CD4-positive, alpha-beta memory T cell (primary cell): ENCODE data around the gene CPT1C. TPM values are rescaled to one million over a fixed set of nuclear protein-coding genes. Genes with fewer than 3 reads are reported as not detected.

Source experiments
- CTCF ChIA-PET: fragments of 350-600 bp; sonication (Branson Sonifier 250); formaldehyde crosslinking; loops from one replicate; lab custom pipeline; 2021; ENCODE audit warnings: inconsistent platforms; ENCODE audit not compliant: partially characterized antibody; lab: Charles Lee
- POLR2A ChIA-PET: fragments of 350-600 bp; sonication (Branson Sonifier 250); formaldehyde crosslinking; loops from one replicate; lab custom pipeline; 2021; ENCODE audit not compliant: partially characterized antibody; lab: Charles Lee
- DNase-seq, 5 donors: peaks; one replicate each; pipeline versions ENCODE4 v3.0.0 to v3.0.0-alpha.2; 2020 to 2022; ENCODE audit warnings: mixed read lengths in 1 of 5
- H3K27ac ChIP-seq: one replicate; pipeline ENCODE4 v1.7.0; 2013; ENCODE audit warnings: low read depth, low read length
- H3K27me3 ChIP-seq: 2 replicates; pipeline ENCODE4 v1.7.0; 2013; ENCODE audit warnings: mild to moderate bottlenecking, low read length, moderate library complexity; ENCODE audit not compliant: insufficient read depth
- H3K36me3 ChIP-seq: 2 replicates; pipeline ENCODE4 v1.7.0; 2013; ENCODE audit warnings: mild to moderate bottlenecking, low read length, moderate library complexity; ENCODE audit not compliant: insufficient read depth
- H3K4me1 ChIP-seq: 2 replicates; pipeline ENCODE4 v1.7.0; 2013; ENCODE audit warnings: mild to moderate bottlenecking, low read length, moderate library complexity; ENCODE audit not compliant: insufficient read depth
- H3K4me3 ChIP-seq, 2 donors: one replicate each; pipeline ENCODE4 v1.7.0; 2013; ENCODE audit warnings: low read length in 2 of 2, mild to moderate bottlenecking in 1 of 2
- H3K9me3 ChIP-seq, 2 donors: one replicate each; pipeline ENCODE4 v1.7.0; 2013; ENCODE audit warnings: low read length in 2 of 2, control low read depth in 1 of 2; ENCODE audit not compliant: control insufficient read depth in 1 of 2
- H3K27ac Mint-ChIP-seq, 7 donors: one replicate each; pipeline ENCODE4 v1.8.0; 2020 to 2021; ENCODE audit warnings: mixed read lengths in 7 of 7, mild to moderate bottlenecking in 6 of 7, inconsistent platforms in 3 of 7, moderate library complexity in 3 of 7
- H3K27me3 Mint-ChIP-seq, 2 donors: one replicate each; pipeline ENCODE4 v1.8.0; 2020 to 2021; ENCODE audit warnings: mixed read lengths in 2 of 2
- H3K36me3 Mint-ChIP-seq, 2 donors: one replicate each; pipeline ENCODE4 v1.8.0; 2020 to 2021; ENCODE audit warnings: mixed read lengths in 2 of 2, inconsistent platforms in 1 of 2, mild to moderate bottlenecking in 1 of 2
- H3K4me1 Mint-ChIP-seq, 4 donors: one replicate each; pipeline ENCODE4 v1.8.0; 2020 to 2021; ENCODE audit warnings: mixed read lengths in 4 of 4, mild to moderate bottlenecking in 1 of 4
- H3K4me3 Mint-ChIP-seq, 8 donors: one replicate each; pipeline ENCODE4 v1.8.0; 2020 to 2021; ENCODE audit warnings: mixed read lengths in 8 of 8, mild to moderate bottlenecking in 7 of 8, moderate library complexity in 6 of 8, inconsistent platforms in 3 of 8
- H3K9me3 Mint-ChIP-seq, 8 donors: one replicate each; pipeline ENCODE4 v1.8.0; 2020 to 2021; ENCODE audit warnings: mixed read lengths in 8 of 8, mild to moderate bottlenecking in 5 of 8, inconsistent platforms in 3 of 8, moderate library complexity in 1 of 8
- intact Hi-C: fragments of 100-400 bp; cut with micrococcal nuclease; formaldehyde crosslinking; loops from one replicate; pipeline ENCODE4 v1.15.1; 2023
- polyA plus RNA-seq, 2 donors: library from polyadenylated mRNA; unstranded; fragments of 300-500 nt; fragmentation: Illumina TruSeq; gene quantifications; one replicate each; pipeline ENCODE4 v1.2.3, GENCODE V29; 2021
- total RNA-seq, 2 experiments: library from RNA; stranded (reverse); gene quantifications; one replicate each; pipeline ENCODE4 v1.2.3, GENCODE V29; 2021

Gene CPT1C
- total and polyA plus RNA-seq, 4 experiments from 2014 or later: 0.24 to 1.5 (median 0.61) TPM

DNA sequence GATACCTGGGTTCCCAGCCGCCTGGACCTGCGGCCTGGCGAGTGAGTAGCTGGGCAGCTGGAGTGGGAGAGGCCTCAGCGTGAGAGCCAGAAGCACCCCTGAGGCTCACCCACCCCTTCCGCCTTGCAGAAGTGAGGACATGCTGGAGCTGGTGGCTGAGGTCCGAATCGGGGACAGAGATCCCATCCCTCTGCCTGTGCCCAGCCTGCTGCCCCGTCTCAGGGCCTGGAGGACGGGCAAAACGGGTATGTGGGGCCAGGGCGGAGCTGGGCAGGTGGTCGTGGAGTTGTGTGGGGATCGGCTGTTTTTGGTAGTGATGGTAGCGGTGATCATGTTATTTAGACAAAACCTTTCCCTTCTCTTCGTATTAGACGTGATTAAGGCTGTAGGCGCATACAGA is 44.3 kb upstream of the CPT1C start:
- POLR2A ChIA-PET: interaction anchor here (1.6 kb wide), 1 partner anchor 17 kb away, joined by 7 read pairs; no protein-coding TSS in a partner anchor
- CTCF ChIA-PET: no interaction called here
- intact Hi-C loops: no loop called here

DNA sequence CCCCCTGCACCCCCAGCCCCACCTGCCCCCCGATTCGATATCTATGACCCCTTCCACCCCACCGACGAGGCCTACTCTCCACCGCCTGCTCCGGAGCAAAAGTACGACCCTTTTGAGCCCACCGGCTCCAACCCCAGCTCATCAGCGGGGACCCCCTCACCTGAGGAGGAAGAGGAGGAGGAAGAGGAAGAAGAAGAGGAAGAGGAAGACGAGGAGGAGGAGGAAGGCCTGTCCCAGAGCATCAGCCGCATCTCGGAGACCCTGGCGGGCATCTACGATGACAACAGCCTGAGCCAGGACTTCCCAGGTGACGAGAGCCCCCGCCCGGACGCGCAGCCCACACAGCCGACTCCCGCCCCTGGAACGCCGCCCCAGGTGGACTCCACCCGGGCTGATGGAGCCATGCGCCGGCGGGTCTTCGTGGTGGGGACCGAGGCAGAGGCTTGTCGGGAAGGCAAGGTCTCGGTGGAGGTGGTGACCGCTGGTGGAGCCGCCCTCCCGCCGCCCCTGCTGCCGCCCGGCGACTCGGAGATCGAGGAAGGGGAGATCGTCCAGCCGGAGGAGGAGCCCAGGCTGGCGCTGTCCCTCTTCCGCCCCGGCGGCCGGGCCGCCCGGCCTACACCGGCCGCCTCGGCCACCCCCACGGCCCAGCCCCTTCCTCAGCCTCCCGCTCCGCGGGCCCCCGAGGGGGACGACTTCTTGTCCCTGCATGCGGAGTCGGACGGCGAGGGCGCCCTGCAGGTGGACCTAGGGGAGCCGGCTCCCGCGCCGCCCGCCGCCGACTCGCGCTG is 39.7 kb upstream of the CPT1C start:
- no peak overlapping the region for H3K4me3 Mint-ChIP-seq
- DNase-seq: peak in 1 of 5 donors; percentile 24

More for the DNA sequence above, 44.3 kb upstream of the CPT1C start:
- H3K9me3 Mint-ChIP-seq: no peaks in the 10 kb centered on the region
- no peak overlapping the region for H3K4me3 ChIP-seq
- H3K27ac ChIP-seq: no peak overlapping the region
- H3K36me3 Mint-ChIP-seq: peaks cover 7 to 48% of the 10 kb centered on the region in 2 donors
- H3K9me3 ChIP-seq: no peaks in the 10 kb centered on the region
- DNase-seq: no peak
- H3K27ac Mint-ChIP-seq: peak overlapping the region in 4 of 7 donors; percentile 54 to 68 (median 56)
- H3K4me1 ChIP-seq: peaks cover 31% of the 10 kb centered on the region
- no peaks in the 10 kb centered on the region for H3K27me3 Mint-ChIP-seq
- no peaks in the 10 kb centered on the region for H3K27me3 ChIP-seq
- peak overlapping the region in 1 of 8 donors; percentile 15 for H3K4me3 Mint-ChIP-seq
- peaks cover 31% of the 10 kb centered on the region for H3K36me3 ChIP-seq
- H3K4me1 Mint-ChIP-seq: peaks cover 25 to 47% (median 27%) of the 10 kb centered on the region in 4 donors

DNA sequence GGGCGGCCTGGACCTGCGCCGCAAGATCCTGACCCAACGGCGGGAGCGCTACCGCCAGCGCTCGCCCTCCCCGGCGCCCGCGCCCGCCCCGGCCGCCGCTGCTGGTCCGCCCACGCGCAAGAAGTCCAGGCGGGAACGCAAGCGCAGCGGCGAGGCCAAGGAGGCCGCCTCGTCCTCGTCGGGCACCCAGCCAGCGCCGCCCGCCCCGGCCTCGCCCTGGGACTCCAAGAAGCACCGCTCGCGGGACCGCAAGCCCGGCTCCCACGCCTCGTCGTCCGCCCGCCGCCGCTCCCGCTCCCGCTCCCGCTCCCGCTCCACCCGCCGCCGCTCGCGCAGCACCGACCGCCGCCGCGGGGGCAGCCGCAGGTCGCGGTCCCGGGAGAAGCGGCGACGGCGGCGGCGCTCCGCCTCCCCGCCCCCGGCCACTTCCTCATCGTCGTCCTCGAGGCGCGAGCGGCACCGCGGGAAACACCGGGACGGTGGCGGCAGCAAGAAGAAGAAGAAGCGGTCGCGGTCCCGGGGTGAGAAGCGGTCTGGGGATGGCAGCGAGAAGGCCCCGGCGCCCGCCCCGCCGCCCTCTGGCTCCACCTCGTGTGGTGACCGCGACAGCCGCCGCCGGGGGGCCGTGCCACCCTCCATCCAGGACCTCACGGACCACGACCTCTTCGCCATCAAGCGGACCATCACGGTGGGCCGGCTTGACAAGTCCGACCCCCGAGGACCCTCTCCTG is 38.9 kb upstream of the CPT1C start:
- no peaks in the 10 kb centered on the region for H3K27me3 ChIP-seq
- intact Hi-C loops: no loop called here
- H3K36me3 ChIP-seq: peaks cover 50% of the 10 kb centered on the region
- no peak overlapping the region for H3K4me3 ChIP-seq
- Mint-ChIP-seq H3K27me3 (no peaks in the 10 kb centered on the region), H3K9me3 (no peaks in the 10 kb centered on the region), H3K4me3 (no peak overlapping the region), H3K4me1 (peaks cover 0 to 6% (median 2%) of the 10 kb centered on the region in 4 donors), H3K27ac (no peak overlapping the region), H3K36me3 (peaks cover 13 to 46% of the 10 kb centered on the region in 2 donors)
- DNase-seq: peak in 1 of 5 donors; percentile 8
- ChIA-PET CTCF (no interaction called here), POLR2A (interaction anchor here (5.5 kb wide), 1 partner anchor 13 kb away, joined by 30 read pairs; the partner anchor contains the start of genes BCL2L12 and IRF3)
- H3K27ac ChIP-seq: no peak overlapping the region
- no peaks in the 10 kb centered on the region for H3K4me1 ChIP-seq
- no peaks in the 10 kb centered on the region for H3K9me3 ChIP-seq

More for the DNA sequence above, 39.7 kb upstream of the CPT1C start:
- peaks cover 50% of the 10 kb centered on the region for H3K36me3 ChIP-seq
- Mint-ChIP-seq H3K9me3 (no peaks in the 10 kb centered on the region), H3K27ac (peak overlapping the region in 1 of 7 donors; percentile 27), H3K36me3 (peaks cover 13 to 46% of the 10 kb centered on the region in 2 donors), H3K27me3 (no peaks in the 10 kb centered on the region), H3K4me1 (peaks cover 0 to 10% (median 6%) of the 10 kb centered on the region in 4 donors)
- H3K27ac ChIP-seq: no peak overlapping the region
- ChIA-PET CTCF (no interaction called here), POLR2A (no interaction called here)
- H3K27me3 ChIP-seq: no peaks in the 10 kb centered on the region
- H3K9me3 ChIP-seq: no peaks in the 10 kb centered on the region
- no peak overlapping the region for H3K4me3 ChIP-seq
- intact Hi-C loops: no loop called here
- no peaks in the 10 kb centered on the region for H3K4me1 ChIP-seq

DNA sequence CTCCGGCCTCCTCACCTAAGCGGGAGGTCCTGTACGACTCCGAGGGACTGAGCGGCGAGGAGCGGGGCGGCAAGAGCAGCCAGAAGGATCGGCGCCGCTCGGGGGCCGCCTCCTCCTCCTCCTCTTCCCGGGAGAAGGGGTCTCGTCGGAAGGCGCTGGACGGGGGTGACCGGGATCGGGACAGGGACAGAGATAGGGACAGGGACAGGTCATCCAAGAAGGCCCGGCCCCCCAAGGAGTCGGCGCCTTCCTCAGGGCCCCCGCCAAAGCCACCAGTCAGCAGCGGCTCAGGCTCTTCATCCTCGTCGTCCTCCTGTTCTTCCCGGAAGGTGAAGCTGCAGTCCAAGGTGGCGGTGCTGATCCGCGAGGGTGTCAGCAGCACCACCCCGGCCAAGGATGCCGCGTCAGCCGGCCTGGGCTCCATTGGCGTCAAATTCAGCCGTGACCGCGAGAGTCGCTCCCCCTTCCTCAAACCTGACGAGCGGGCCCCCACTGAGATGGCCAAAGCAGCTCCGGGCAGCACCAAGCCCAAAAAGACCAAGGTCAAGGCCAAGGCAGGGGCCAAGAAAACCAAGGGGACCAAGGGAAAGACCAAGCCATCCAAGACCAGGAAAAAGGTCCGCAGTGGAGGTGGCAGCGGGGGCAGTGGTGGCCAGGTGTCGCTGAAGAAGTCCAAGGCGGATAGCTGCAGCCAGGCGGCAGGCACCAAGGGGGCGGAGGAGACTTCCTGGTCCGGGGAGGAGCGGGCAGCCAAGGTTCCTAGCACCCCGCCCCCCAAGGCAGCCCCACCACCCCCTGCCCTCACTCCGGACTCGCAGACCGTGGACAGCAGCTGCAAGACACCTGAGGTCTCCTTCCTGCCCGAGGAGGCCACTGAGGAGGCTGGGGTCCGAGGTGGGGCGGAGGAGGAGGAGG is 38.1 kb upstream of the CPT1C start:
- peak in 1 of 5 donors; percentile 39 for DNase-seq
- H3K4me3 Mint-ChIP-seq: no peak overlapping the region
- peaks cover 0 to 9% (median under 1%) of the 10 kb centered on the region in 4 donors for H3K4me1 Mint-ChIP-seq
- ChIA-PET POLR2A (interaction anchor here (5.5 kb wide), 1 partner anchor 12 kb away, joined by 30 read pairs; the partner anchor contains the start of genes BCL2L12 and IRF3), CTCF (interaction anchor here (0.9 kb wide), 1 partner anchor 20 kb away, joined by 4 read pairs; no protein-coding TSS in a partner anchor)
- Histone ChIP-seq H3K27ac (no peak overlapping the region), H3K36me3 (peaks cover 52% of the 10 kb centered on the region), H3K9me3 (no peaks in the 10 kb centered on the region), H3K4me1 (no peaks in the 10 kb centered on the region), H3K4me3 (no peak overlapping the region), H3K27me3 (no peaks in the 10 kb centered on the region)
- no peaks in the 10 kb centered on the region for H3K9me3 Mint-ChIP-seq
- intact Hi-C loops: no loop called here
- peak overlapping the region in 1 of 7 donors; percentile 51 for H3K27ac Mint-ChIP-seq
- H3K27me3 Mint-ChIP-seq: no peaks in the 10 kb centered on the region
- H3K36me3 Mint-ChIP-seq: peaks cover 13 to 43% of the 10 kb centered on the region in 2 donors

DNA sequence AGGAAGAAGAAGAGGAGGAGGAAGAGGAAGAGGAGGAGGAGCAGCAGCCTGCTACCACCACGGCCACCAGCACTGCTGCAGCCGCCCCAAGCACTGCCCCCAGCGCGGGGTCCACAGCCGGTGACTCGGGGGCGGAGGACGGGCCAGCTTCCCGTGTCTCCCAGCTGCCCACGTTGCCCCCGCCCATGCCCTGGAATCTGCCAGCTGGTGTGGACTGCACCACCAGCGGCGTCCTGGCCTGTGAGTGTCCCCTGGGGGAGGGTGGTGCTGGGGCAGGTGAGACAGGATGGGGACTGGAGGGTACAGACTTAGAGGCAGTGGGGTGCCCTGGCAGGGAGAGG is 37.5 kb upstream of the CPT1C start:
- no peaks in the 10 kb centered on the region for H3K27me3 Mint-ChIP-seq
- peaks cover 55% of the 10 kb centered on the region for H3K36me3 ChIP-seq

DNA sequence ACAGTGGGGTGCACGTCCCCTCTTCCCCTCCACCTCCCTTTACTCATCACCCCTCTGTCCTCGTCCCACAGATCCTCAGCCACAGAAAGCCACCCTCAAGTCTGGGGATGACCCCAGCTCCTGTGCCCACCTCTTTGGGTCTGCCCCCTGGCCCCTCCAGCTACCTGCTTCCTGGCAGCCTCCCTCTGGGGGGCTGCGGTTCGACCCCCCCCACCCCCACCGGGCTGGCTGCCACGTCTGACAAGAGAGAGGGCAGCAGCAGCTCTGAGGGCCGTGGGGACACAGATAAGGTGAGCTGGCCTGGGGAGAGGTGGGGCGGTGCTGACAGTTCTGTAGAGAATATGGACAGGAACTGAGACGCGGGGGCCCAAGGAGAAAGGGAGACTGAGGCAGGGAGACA is 36.3 kb upstream of the CPT1C start:
- Histone ChIP-seq H3K36me3 (peaks cover 67% of the 10 kb centered on the region), H3K27me3 (no peaks in the 10 kb centered on the region), H3K4me3 (no peak overlapping the region), H3K9me3 (no peaks in the 10 kb centered on the region), H3K27ac (no peak overlapping the region), H3K4me1 (peaks cover 6% of the 10 kb centered on the region)
- H3K36me3 Mint-ChIP-seq: peaks cover 9 to 47% of the 10 kb centered on the region in 2 donors
- peaks cover 2 to 6% (median 3%) of the 10 kb centered on the region in 4 donors for H3K4me1 Mint-ChIP-seq
- peak in 1 of 5 donors; percentile 25 for DNase-seq
- H3K27me3 Mint-ChIP-seq: no peaks in the 10 kb centered on the region
- POLR2A ChIA-PET: interaction anchor here (1.1 to 5.5 kb wide), 2 partner anchors 10 to 11 kb away, joined by 3 to 30 read pairs; partner anchors contain the start of genes BCL2L12 and IRF3
- H3K9me3 Mint-ChIP-seq: no peaks in the 10 kb centered on the region
- intact Hi-C loops: no loop called here
- no peak overlapping the region for H3K4me3 Mint-ChIP-seq
- CTCF ChIA-PET: interaction anchor here (1.5 to 2.8 kb wide), 2 partner anchors 11 to 18 kb away, joined by 5 to 7 read pairs; no protein-coding TSS in a partner anchor
- H3K27ac Mint-ChIP-seq: peak overlapping the region in 3 of 7 donors; percentile 37 to 75 (median 42)

More for the DNA sequence above, 37.5 kb upstream of the CPT1C start:
- DNase-seq: no peak
- Histone ChIP-seq H3K4me1 (no peaks in the 10 kb centered on the region), H3K27me3 (no peaks in the 10 kb centered on the region), H3K27ac (no peak overlapping the region), H3K9me3 (no peaks in the 10 kb centered on the region), H3K4me3 (no peak overlapping the region)
- Mint-ChIP-seq H3K9me3 (no peaks in the 10 kb centered on the region), H3K27ac (peak overlapping the region in 1 of 7 donors; percentile 40), H3K4me3 (no peak overlapping the region), H3K4me1 (peaks cover 0 to 9% (median under 1%) of the 10 kb centered on the region in 4 donors), H3K36me3 (peaks cover 13 to 42% of the 10 kb centered on the region in 2 donors)
- ChIA-PET CTCF (interaction anchor here (0.9 kb wide), 1 partner anchor 19 kb away, joined by 4 read pairs; no protein-coding TSS in a partner anchor), POLR2A (interaction anchor here (5.5 kb wide), 1 partner anchor 11 kb away, joined by 30 read pairs; the partner anchor contains the start of genes BCL2L12 and IRF3)
- intact Hi-C loops: no loop called here
